ENCODE data around the gene FAM120A. TPM values are rescaled to one million over a fixed set of nuclear protein-coding genes. Genes with fewer than 3 reads are reported as not detected.

Gene FAM120A
- total RNA-seq, 1 experiment from 2014 or later, result 31.5 TPM

DNA sequence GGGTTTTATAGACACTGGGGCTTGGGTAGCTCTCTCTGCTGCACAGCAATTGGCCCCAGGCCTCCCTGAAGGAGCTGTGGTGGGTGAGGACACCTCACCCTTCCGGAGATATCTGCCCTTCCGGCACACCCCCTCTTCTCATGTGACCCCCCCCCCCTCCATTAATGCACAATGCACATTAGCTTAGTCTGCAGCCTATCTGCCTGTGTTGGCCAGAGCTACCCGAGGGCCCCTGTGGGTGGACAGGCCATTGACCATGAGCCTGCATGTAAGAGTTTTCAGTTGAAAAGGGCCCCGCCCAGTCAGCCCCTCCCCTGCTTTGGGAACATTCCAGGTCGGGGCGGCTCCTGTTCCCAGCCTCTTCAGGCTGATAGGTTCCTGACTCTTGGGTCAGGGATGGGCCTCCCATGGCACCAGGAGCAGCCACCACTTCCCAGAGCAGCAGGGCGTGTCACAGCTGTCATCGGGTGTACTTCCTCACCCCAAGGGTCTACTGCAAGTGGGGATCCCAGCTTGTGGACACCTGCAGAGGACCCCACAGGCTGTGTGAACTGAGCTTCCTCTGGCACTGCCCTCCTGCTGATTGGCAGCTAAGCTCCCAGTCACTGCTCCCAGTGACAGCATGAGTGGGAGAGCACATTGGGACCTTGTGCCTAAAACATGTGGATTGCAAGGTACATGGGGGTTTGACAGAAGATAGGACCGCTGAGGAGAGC lies 142.7 kb downstream of the FAM120A start:
- DNase-seq (ENCODE audit: low read depth), result no peak

GRCh38 chr9:93595461-93595860 lies 144.0 kb downstream of the FAM120A start:
- no peak for DNase-seq (ENCODE audit: low read depth)
- in situ Hi-C loops (cut with HindIII; ENCODE audit: low pct_unique_long_range_greater_than_20kb, low sequenced_read_pairs), result no loop called here

More for the DNA sequence above, 142.7 kb downstream of the FAM120A start:
- in situ Hi-C loops (cut with HindIII; ENCODE audit: low pct_unique_long_range_greater_than_20kb, low sequenced_read_pairs), result no loop called here

- in situ Hi-C loops (cut with HindIII; ENCODE audit: low pct_unique_long_range_greater_than_20kb, low sequenced_read_pairs), result no loop called here
- no peak for DNase-seq (ENCODE audit: low read depth)
Observed at GRCh38 chr9:93595861-93596365, 144.4 kb downstream of the FAM120A start.

DNA sequence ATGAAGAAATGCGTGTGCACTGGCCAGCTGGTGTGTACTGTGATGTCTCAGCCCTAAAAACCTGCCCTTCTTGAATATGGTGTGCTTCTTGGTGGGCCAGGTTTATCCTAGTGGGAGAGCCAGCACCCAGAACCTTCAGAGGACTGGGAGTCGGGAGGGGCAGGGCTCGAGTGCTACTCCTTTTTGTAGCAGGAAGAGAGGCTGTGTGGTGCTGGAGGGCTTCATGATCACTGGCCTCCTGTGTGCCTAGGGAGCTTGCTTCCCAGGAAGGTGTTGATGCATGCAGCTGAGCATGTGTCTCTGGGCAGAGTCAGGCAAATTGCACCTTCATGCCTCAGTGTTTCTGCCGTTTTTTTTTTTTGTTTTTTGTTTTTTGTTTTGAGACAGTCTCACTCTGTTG lies 144.9 kb downstream of the FAM120A start:
- in situ Hi-C loops (cut with HindIII; ENCODE audit: low pct_unique_long_range_greater_than_20kb, low sequenced_read_pairs), result no loop called here
- no peak for DNase-seq (ENCODE audit: low read depth)

DNA sequence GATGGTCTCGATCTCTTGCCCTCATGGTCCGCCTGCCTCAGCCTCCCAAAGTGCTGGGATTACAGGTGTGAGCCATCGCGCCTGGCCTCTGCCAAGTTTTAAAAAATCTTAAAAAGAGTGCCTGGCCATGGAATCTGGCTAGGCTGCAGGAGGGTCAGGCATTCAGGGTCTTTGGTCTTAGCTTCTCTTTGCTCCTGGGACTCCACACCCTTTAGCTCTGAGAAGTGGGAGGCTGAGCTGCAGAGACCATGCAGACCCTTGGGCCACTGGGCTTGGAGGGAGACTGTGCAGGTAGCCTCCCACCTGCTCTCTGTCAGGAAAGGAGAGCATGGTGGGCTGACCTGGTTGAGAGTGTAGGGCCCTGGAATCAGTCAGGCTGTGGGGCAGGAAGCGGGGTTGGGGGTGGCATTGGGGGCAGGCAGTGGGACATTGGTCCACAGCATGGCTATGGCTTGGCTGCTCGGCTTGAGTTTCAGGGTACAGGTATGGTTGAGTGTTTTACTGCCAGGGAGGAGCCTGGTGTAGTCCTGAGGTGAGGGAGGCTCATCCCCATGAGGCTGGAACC lies 145.7 kb downstream of the FAM120A start:
- in situ Hi-C loops (cut with HindIII; ENCODE audit: low pct_unique_long_range_greater_than_20kb, low sequenced_read_pairs), result no loop called here

GRCh38 chr9:93597871-93598646 lies 146.6 kb downstream of the FAM120A start:
- DNase-seq (ENCODE audit: low read depth), result no peak
- in situ Hi-C loops (cut with HindIII; ENCODE audit: low pct_unique_long_range_greater_than_20kb, low sequenced_read_pairs), result no loop called here

More for the DNA sequence above, 145.7 kb downstream of the FAM120A start:
- no peak for DNase-seq (ENCODE audit: low read depth)

- in situ Hi-C loops (cut with HindIII; ENCODE audit: low pct_unique_long_range_greater_than_20kb, low sequenced_read_pairs), result no loop called here
- no peak for DNase-seq (ENCODE audit: low read depth)
Observed at GRCh38 chr9:93598647-93599241, 147.3 kb downstream of the FAM120A start.

DNA sequence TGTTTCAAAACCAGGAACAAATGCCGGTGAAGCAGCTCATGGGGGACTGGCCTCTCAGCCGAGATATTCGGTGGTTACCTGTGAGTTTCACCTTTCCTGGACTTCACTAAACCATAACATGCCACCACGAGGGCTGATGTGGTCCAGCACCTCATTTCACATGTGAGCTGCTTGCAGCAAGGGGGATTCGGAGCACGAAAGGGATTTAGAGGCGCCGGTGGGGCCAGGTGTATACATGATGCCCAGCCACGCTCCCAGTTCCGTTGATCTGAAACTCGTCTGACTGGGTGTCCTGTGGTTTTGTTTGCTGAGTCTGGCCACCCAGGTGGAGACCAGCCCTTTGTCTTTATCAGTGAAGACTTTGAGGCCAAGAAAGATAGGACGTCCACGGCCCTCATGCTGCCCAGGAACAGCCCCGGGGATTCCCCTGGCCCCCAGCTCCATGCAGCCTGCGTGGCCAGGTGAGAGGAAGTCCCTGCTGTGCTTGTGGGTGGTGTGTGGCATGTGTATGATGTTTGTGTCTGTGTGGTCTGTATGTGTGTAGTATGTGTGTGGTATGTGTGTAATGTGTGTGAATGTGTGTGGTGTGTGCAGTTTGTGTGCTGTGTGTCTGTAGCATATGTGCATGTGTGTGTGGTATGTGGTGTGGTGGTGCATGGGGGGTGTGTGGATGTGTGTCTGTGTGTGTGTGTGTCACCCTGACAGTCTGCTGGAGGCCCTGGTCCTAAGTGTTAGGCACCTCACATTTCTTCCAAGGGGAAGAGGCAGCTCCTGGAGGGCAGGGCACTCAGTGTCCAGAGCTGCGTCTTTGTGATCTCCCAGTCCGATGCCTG lies 148.3 kb downstream of the FAM120A start:
- in situ Hi-C loops (cut with HindIII; ENCODE audit: low pct_unique_long_range_greater_than_20kb, low sequenced_read_pairs), result no loop called here
- no peak for DNase-seq (ENCODE audit: low read depth)

- no peak for DNase-seq (ENCODE audit: low read depth)
- in situ Hi-C loops (cut with HindIII; ENCODE audit: low pct_unique_long_range_greater_than_20kb, low sequenced_read_pairs), result no loop called here
Observed at GRCh38 chr9:93600504-93600903, 149.0 kb downstream of the FAM120A start.

GRCh38 chr9:93601063-93601462 lies 149.6 kb downstream of the FAM120A start:
- no peak for DNase-seq (ENCODE audit: low read depth)
- in situ Hi-C loops (cut with HindIII; ENCODE audit: low pct_unique_long_range_greater_than_20kb, low sequenced_read_pairs), result no loop called here

GRCh38 chr9:93601666-93602065 lies 150.2 kb downstream of the FAM120A start:
- DNase-seq (ENCODE audit: low read depth), result no peak
- in situ Hi-C loops (cut with HindIII; ENCODE audit: low pct_unique_long_range_greater_than_20kb, low sequenced_read_pairs), result no loop called here

- in situ Hi-C loops (cut with HindIII; ENCODE audit: low pct_unique_long_range_greater_than_20kb, low sequenced_read_pairs), result no loop called here
- DNase-seq (ENCODE audit: low read depth), result no peak
Observed at GRCh38 chr9:93603011-93603410, 151.5 kb downstream of the FAM120A start.

DNA sequence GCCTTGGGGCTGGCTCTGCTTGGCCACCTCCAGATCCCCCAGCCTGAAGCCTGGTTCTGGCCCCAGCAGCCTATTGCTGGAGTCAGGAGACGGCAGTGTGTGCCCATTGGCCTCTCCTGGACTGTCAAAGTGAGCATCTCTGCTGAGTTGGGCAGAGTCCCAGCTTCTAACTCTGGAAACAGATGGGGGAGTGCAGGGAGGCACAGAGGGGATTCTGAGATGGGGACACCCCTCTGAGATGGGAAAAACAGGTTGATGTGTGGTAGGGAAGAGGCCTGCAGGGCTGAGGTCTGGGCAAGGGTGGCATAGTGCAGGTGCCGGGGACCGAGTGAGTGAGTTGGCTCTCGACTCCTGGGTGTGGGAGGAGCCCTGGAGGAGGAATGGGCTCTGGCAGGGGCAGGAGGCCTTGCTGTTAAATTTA lies 152.4 kb downstream of the FAM120A start:
- no peak for DNase-seq (ENCODE audit: low read depth)

GRCh38 chr9:93606187-93606586 lies 154.7 kb downstream of the FAM120A start:
- no peak for DNase-seq (ENCODE audit: low read depth)
- in situ Hi-C loops (cut with HindIII; ENCODE audit: low pct_unique_long_range_greater_than_20kb, low sequenced_read_pairs), result no loop called here

More for the DNA sequence above, 152.4 kb downstream of the FAM120A start:
- in situ Hi-C loops (cut with HindIII; ENCODE audit: low pct_unique_long_range_greater_than_20kb, low sequenced_read_pairs), result no loop called here

GRCh38 chr9:93610206-93610605 lies 158.7 kb downstream of the FAM120A start:
- in situ Hi-C loops (cut with HindIII; ENCODE audit: low pct_unique_long_range_greater_than_20kb, low sequenced_read_pairs), result no loop called here

GRCh38 chr9:93612052-93612795 lies 160.7 kb downstream of the FAM120A start:
- in situ Hi-C loops (cut with HindIII; ENCODE audit: low pct_unique_long_range_greater_than_20kb, low sequenced_read_pairs), result no loop called here
- no peak for DNase-seq (ENCODE audit: low read depth)

More at GRCh38 chr9:93610206-93610605, 158.7 kb downstream of the FAM120A start:
- no peak for DNase-seq (ENCODE audit: low read depth)

GRCh38 chr9:93612796-93613154 lies 161.3 kb downstream of the FAM120A start:
- in situ Hi-C loops (cut with HindIII; ENCODE audit: low pct_unique_long_range_greater_than_20kb, low sequenced_read_pairs), result no loop called here
- DNase-seq (ENCODE audit: low read depth), result no peak

Data from Caki2 (cell line).